Left renal cortex interstitium (tissue), 4 donors: ENCODE results near the gene DENND2A. TPM values are rescaled to one million over a fixed set of nuclear protein-coding genes. Genes with fewer than 3 reads are reported as not detected.
"Not testable (repeated sequence)": the region's sequence is repeated elsewhere in the genome, so short reads cannot be mapped to it uniquely, and the experiment has no call there.

Experiments used
- DNase-seq, 4 donors: peaks; one replicate each; pipeline ENCODE4 v3.0.0-alpha.2; 2013; ENCODE audit warnings: low read depth in 4 of 4, low spot score in 2 of 4, missing footprints in 1 of 4
- polyA plus RNA-seq, 4 donors: library from polyadenylated mRNA; unstranded; fragments of 120-200 nt; gene quantifications; one replicate each; pipeline ENCODE4 v1.2.1, GENCODE V29; 2013; ENCODE audit not compliant: insufficient read length in 4 of 4

Gene DENND2A
- polyA plus RNA-seq, 4 donors: 35.1 to 41.5 (median 38.8) TPM

GRCh38 chr7:140650367-140650766 is 9.8 kb upstream of the DENND2A start:
- no peak for DNase-seq

GRCh38 chr7:140649556-140650205 is 9.1 kb upstream of the DENND2A start:
- no peak for DNase-seq

- DNase-seq: no peak
These were observed 6.5 kb upstream of the DENND2A start for GRCh38 chr7:140646931-140647647.

GRCh38 chr7:140645166-140645900 is 4.7 kb upstream of the DENND2A start:
- DNase-seq: no peak

- DNase-seq: not testable (repeated sequence)
These were observed 4.1 kb upstream of the DENND2A start for GRCh38 chr7:140644761-140645160.

GRCh38 chr7:140643416-140643815 is 2.8 kb upstream of the DENND2A start:
- DNase-seq: no peak

GRCh38 chr7:140641524-140642195 is 1.0 kb upstream of the DENND2A start:
- DNase-seq: no peak

- DNase-seq: no peak
These were observed 464 bp downstream of the DENND2A start for GRCh38 chr7:140640060-140640637.

- peak in 1 of 4 donors; percentile 49 for DNase-seq
These were observed 1.1 kb downstream of the DENND2A start for GRCh38 chr7:140639366-140640053.

GRCh38 chr7:140638173-140638791 is 2.3 kb downstream of the DENND2A start:
- DNase-seq: no peak

- DNase-seq: no peak
These were observed 3.2 kb downstream of the DENND2A start for GRCh38 chr7:140637400-140637799.

- no peak for DNase-seq
These were observed 4.8 kb downstream of the DENND2A start for GRCh38 chr7:140635816-140636215.

GRCh38 chr7:140635345-140635744 is 5.3 kb downstream of the DENND2A start:
- no peak for DNase-seq

GRCh38 chr7:140631602-140632001 is 9.0 kb downstream of the DENND2A start:
- DNase-seq: no peak

- DNase-seq: no peak
These were observed 9.6 kb downstream of the DENND2A start for GRCh38 chr7:140631021-140631420.

GRCh38 chr7:140625908-140626868 is 14.4 kb downstream of the DENND2A start:
- DNase-seq: peak in 3 of 4 donors; percentile 75 to 87 (median 77)

- DNase-seq: not testable (repeated sequence)
These were observed 15.4 kb downstream of the DENND2A start for GRCh38 chr7:140625192-140625558.

- peak in 1 of 4 donors; percentile 63 for DNase-seq
These were observed 16.0 kb downstream of the DENND2A start for GRCh38 chr7:140624392-140625191.
